Pancreas (tissue), 10 donors: Measurements from ENCODE around the gene LRP1B. TPM values are rescaled to one million over a fixed set of nuclear protein-coding genes. Genes with fewer than 3 reads are reported as not detected.

Experiments used
- ATAC-seq, 4 donors: fragments of 200-7000 bp; cut with Tn5 transposase; one replicate each; pipeline versions ENCODE4 v1.8.0 to v1.9.1; 2020; ENCODE audit warnings: mild to moderate bottlenecking in 4 of 4, moderate library complexity in 4 of 4
- DNase-seq, 6 donors: peaks; one replicate each; pipeline ENCODE4 v3.0.0-alpha.2; 2020
- FAIRE-seq: peaks from 2 replicates; lab custom pipeline; 2012; peaks lifted over from hg19 to GRCh38; lab: Jason Lieb, UNC
- H3K27ac ChIP-seq, 4 donors: fragments of 200-600 bp; sonication (generic); 1 replicate in 3 of 4; 2 replicates in 1 of 4; pipeline versions ENCODE4 v1.5.0 to v1.8.0; 2020
- H3K27me3 ChIP-seq, 4 donors: fragments of 200-600 bp; one replicate each; pipeline ENCODE4 v1.8.0; 2021
- H3K36me3 ChIP-seq, 3 donors: fragments of 200-600 bp; sonication (generic) in 1 of 3; one replicate each; pipeline versions ENCODE4 v1.5.0 to v1.8.0; 2020 to 2021
- H3K4me1 ChIP-seq, 3 donors: fragments of 200-600 bp; one replicate each; pipeline ENCODE4 v1.8.0; 2021
- H3K4me3 ChIP-seq, 4 donors: fragments of 200-600 bp; sonication (generic) in 2 of 4; one replicate each; pipeline versions ENCODE4 v1.5.0 to v1.8.0; 2020 to 2021
- H3K9me3 ChIP-seq, 4 donors: fragments of 200-600 bp; one replicate each; pipeline ENCODE4 v1.8.0; 2021
- WGBS, 2 donors: extraction: QIAGEN DNeasy Blood & Tissue Kit; methylation state at CpG; one replicate each; pipeline ENCODE4 v1.1.7; 2013; 5-methylcytosine and 5-hydroxymethylcytosine counted together
- intact Hi-C, 3 donors: fragments of 100-400 bp; cut with DNase I; formaldehyde crosslinking; loops; one replicate each; pipeline versions ENCODE4 v1.11.1 to v1.14.2; 2022
- polyA plus RNA-seq, 2 donors: library from polyadenylated mRNA; stranded (reverse); fragments of 200-250 nt; gene quantifications; one replicate each; pipeline ENCODE4 v1.2.3, GENCODE V29; 2013
- total RNA-seq, 6 donors: library from RNA; stranded (reverse); fragmentation: NEBNext Ultra II Directional in 4 of 6; extraction: Animal tissue kit (Norgen Biotek cat#: 25700) in 4 of 6; gene quantifications; one replicate each; pipeline versions ENCODE4 v1.2.1 to v1.2.4, GENCODE V29; 2021 to 2023
- TF ChIP-seq, protein P1 (sequence below), 4 donors: fragments of 200-600 bp; sonication (generic) in 3 of 4; IDR thresholded peaks; one replicate each; pipeline versions ENCODE4 v1.5.0 to v1.8.0; 2021; ENCODE audit warnings: antibody characterized with exemption in 4 of 4
- donor health status: healthy with polysubstance abuse.
- donor health status: DM: no; HTN: no; CAD: no; lungs with moderate emphysema.
- donor health status: DM: no; HTN: no; CAD: no.
- donor health status: control.
- donor health status: control.
- donor health status: Bipolar disorder and iron deficiency.
- donor health status: DM: yes; HTN: yes; CAD: no.
- donor health status: DM: no; HTN: no; CAD: no.
- donor health status: DM: no; HTN: no; CAD: no.
- donor health status: DM: yes; HTN: yes; CAD: no.

The LRP1B gene
- total and polyA plus RNA-seq, 8 donors = 0.06 to 0.55 (median 0.25) TPM

- intact Hi-C loops = no loop called here
- 78 to 79% methylated on average over 3 of the region's 3 CpGs for WGBS, 2 donors
These were observed 48.4 kb downstream of the LRP1B start for GRCh38 chr2:142082368-142082767.

GRCh38 chr2:142076317-142076716 lies 54.5 kb downstream of the LRP1B start:
- DNase-seq (no peak), ATAC-seq (no peak), FAIRE-seq (no peak)
- H3K4me3 ChIP-seq = no peak overlapping the region
- H3K4me1 ChIP-seq = no peaks in the 10 kb centered on the region
- H3K27ac ChIP-seq = no peak overlapping the region
- no peaks in the 10 kb centered on the region for H3K9me3 ChIP-seq
- H3K27me3 ChIP-seq = no peaks in the 10 kb centered on the region
- WGBS, 2 donors = 45 to 48% methylated on average over 2 of the region's 2 CpGs
- H3K36me3 ChIP-seq = no peaks in the 10 kb centered on the region
- intact Hi-C loops = no loop called here
- TF ChIP-seq, protein P1, sequence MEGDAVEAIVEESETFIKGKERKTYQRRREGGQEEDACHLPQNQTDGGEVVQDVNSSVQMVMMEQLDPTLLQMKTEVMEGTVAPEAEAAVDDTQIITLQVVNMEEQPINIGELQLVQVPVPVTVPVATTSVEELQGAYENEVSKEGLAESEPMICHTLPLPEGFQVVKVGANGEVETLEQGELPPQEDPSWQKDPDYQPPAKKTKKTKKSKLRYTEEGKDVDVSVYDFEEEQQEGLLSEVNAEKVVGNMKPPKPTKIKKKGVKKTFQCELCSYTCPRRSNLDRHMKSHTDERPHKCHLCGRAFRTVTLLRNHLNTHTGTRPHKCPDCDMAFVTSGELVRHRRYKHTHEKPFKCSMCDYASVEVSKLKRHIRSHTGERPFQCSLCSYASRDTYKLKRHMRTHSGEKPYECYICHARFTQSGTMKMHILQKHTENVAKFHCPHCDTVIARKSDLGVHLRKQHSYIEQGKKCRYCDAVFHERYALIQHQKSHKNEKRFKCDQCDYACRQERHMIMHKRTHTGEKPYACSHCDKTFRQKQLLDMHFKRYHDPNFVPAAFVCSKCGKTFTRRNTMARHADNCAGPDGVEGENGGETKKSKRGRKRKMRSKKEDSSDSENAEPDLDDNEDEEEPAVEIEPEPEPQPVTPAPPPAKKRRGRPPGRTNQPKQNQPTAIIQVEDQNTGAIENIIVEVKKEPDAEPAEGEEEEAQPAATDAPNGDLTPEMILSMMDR (IDR thresholded peaks at IDR 0.05) = no peak

More at GRCh38 chr2:142082368-142082767, 48.4 kb downstream of the LRP1B start:
- Histone ChIP-seq H3K27ac (no peak overlapping the region), H3K4me3 (no peak overlapping the region), H3K27me3 (no peaks in the 10 kb centered on the region), H3K36me3 (no peaks in the 10 kb centered on the region), H3K9me3 (no peaks in the 10 kb centered on the region), H3K4me1 (no peaks in the 10 kb centered on the region)
- no peak for FAIRE-seq
- DNase-seq = no peak
- TF ChIP-seq, protein P1 (IDR thresholded peaks at IDR 0.05) = no peak
- no peak for ATAC-seq

- FAIRE-seq (no peak), DNase-seq (no peak), ATAC-seq (no peak)
- no peaks in the 10 kb centered on the region for H3K27me3 ChIP-seq
- H3K9me3 ChIP-seq = no peaks in the 10 kb centered on the region
- H3K4me1 ChIP-seq = no peaks in the 10 kb centered on the region
- 49 to 59% methylated on average over 2 of the region's 2 CpGs for WGBS, 2 donors
- H3K4me3 ChIP-seq = no peak overlapping the region
- H3K36me3 ChIP-seq = no peaks in the 10 kb centered on the region
- TF ChIP-seq, protein P1 (IDR thresholded peaks at IDR 0.05) = no peak
- no peak overlapping the region for H3K27ac ChIP-seq
- intact Hi-C loops = no loop called here
These were observed 55.0 kb downstream of the LRP1B start for GRCh38 chr2:142075826-142076225.

DNA sequence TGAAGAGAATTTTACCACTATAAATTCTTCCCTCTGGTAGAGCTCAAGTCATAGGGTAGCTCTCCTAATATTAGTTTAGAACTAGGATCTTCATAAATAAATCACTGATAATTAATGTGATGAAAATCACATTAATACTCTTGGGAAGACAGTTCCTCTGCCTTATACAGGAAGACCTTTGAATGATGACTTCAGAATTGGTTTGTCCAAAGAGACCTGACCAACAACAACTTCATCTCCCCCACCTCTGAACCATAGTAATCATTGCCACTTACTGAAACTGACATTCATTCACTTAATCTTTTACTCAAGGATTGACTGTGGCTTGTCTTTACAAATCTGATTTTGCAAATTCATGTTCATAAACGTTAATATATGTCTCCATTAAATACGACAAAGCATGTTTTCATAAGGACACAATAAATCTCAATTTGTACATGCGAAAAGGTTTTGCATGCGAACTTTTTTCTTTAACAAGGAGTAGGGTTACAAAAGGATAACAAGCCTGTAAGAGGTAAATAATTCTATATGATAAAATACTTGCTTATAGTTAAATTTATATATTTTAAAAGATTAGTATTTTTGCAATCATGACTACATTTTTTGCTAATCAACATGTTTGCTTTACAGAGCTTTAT lies 61.4 kb downstream of the LRP1B start:
- no peak for ATAC-seq
- Histone ChIP-seq H3K36me3 (no peaks in the 10 kb centered on the region), H3K27ac (no peak overlapping the region), H3K4me1 (no peaks in the 10 kb centered on the region), H3K27me3 (no peaks in the 10 kb centered on the region), H3K9me3 (no peaks in the 10 kb centered on the region), H3K4me3 (no peak overlapping the region)
- TF ChIP-seq, protein P1 (IDR thresholded peaks at IDR 0.05) = no peak
- no peak for DNase-seq
- 63 to 72% methylated on average over 4 of the region's 4 CpGs for WGBS, 2 donors
- intact Hi-C loops = no loop called here
- no peak for FAIRE-seq

GRCh38 chr2:142065700-142066099 lies 65.1 kb downstream of the LRP1B start:
- TF ChIP-seq, protein P1 (IDR thresholded peaks at IDR 0.05) = no peak

More at GRCh38 chr2:142065700-142066099, 65.1 kb downstream of the LRP1B start:
- H3K27ac ChIP-seq = no peak overlapping the region
- no peak for FAIRE-seq
- no peaks in the 10 kb centered on the region for H3K9me3 ChIP-seq
- no peak overlapping the region for H3K4me3 ChIP-seq
- DNase-seq = no peak
- ATAC-seq = no peak
- 52 to 63% methylated on average over 3 of the region's 3 CpGs for WGBS, 2 donors
- intact Hi-C loops = no loop called here
- no peaks in the 10 kb centered on the region for H3K36me3 ChIP-seq
- H3K27me3 ChIP-seq = no peaks in the 10 kb centered on the region
- no peaks in the 10 kb centered on the region for H3K4me1 ChIP-seq
